Transverse colon (tissue), 4 donors: Measurements from ENCODE around the gene EXD3. TPM values are rescaled to one million over a fixed set of nuclear protein-coding genes. Genes with fewer than 3 reads are reported as not detected.

Experiments used
- DNase-seq: peaks from one replicate; pipeline ENCODE4 v3.0.0-alpha.2; 2019
- H3K27ac ChIP-seq, 4 donors: fragments of 200-600 bp; sonication (generic); 2 replicates each; pipeline ENCODE4 v1.5.1; 2016 to 2018; ENCODE audit warnings: inconsistent platforms in 4 of 4
- H3K27me3 ChIP-seq: fragments of 200-600 bp; sonication (generic); 2 replicates; pipeline ENCODE4 v1.5.1; 2017; ENCODE audit warnings: inconsistent platforms
- H3K36me3 ChIP-seq, 4 donors: fragments of 200-600 bp; sonication (generic); 2 replicates each; pipeline ENCODE4 v1.5.1; 2017 to 2019; ENCODE audit warnings: inconsistent platforms in 4 of 4
- H3K4me1 ChIP-seq, 4 donors: fragments of 200-600 bp; sonication (generic); 2 replicates each; pipeline ENCODE4 v1.5.1; 2017 to 2020; ENCODE audit warnings: inconsistent platforms in 4 of 4
- H3K4me3 ChIP-seq, 4 donors: fragments of 200-600 bp; sonication (generic); 1 replicate in 1 of 4; 2 replicates in 3 of 4; pipeline versions ENCODE4 v1.5.1 to v1.6.1; 2017 to 2019; ENCODE audit warnings: inconsistent platforms in 4 of 4
- H3K9me3 ChIP-seq, 2 donors: fragments of 200-600 bp; sonication (generic); 2 replicates each; pipeline ENCODE4 v1.5.1; 2017 to 2019; ENCODE audit warnings: inconsistent platforms in 2 of 2
- EP300 ChIP-seq: sonication (generic); formaldehyde crosslinking; IDR thresholded peaks from one replicate; pipeline ENCODE4 v1.6.1; 2017; ENCODE audit warnings: antibody characterized with exemption, low read depth
- POLR2A ChIP-seq: fragments of 450-650 bp; IDR thresholded peaks from one replicate; pipeline ENCODE4 v1.6.1; 2016; ENCODE audit warnings: antibody characterized with exemption, mild to moderate bottlenecking, moderate library complexity
- POLR2AphosphoS5 ChIP-seq, 3 donors: sonication (generic); formaldehyde crosslinking; IDR thresholded peaks; one replicate each; pipeline ENCODE4 v1.6.1; 2016; ENCODE audit warnings: antibody characterized with exemption in 3 of 3
- WGBS, 2 donors: methylation state at CpG; one replicate each; pipeline ENCODE4 v1.1.5; 2018; ENCODE audit warnings: low coverage in 1 of 2; 5-methylcytosine and 5-hydroxymethylcytosine counted together
- in situ Hi-C, 4 donors: fragments of 200-750 bp; cut with MboI; loops; one replicate each; pipeline versions ENCODE4 v1.15.0 to v1.15.1; 2017; ENCODE audit warnings: low sequenced_read_pairs in 3 of 4, low pct_ligation_motif_present in 1 of 4, low pct_unique_long_range_greater_than_20kb in 1 of 4
- intact Hi-C: fragments of 100-400 bp; cut with DNase I; formaldehyde crosslinking; loops from one replicate; pipeline ENCODE4 v1.15.1; 2023; ENCODE audit warnings: low total_unique reads
- total RNA-seq, 4 donors: library from RNA; depleted of rRNA; stranded (reverse); fragments of >200 nt; gene quantifications; one replicate each; pipeline ENCODE4 v1.1.0, GENCODE V29; 2016
- TF ChIP-seq, protein P1 (sequence below), 5 experiments: fragments of 200-600 bp in 3 of 5; fragments of 450-650 bp in 2 of 5; sonication (generic) in 3 of 5; IDR thresholded peaks; 1 replicate in 2 of 5; 2 replicates in 3 of 5; pipeline ENCODE4 v1.5.1; 2016 to 2017; ENCODE audit warnings: antibody characterized with exemption in 5 of 5, inconsistent platforms in 3 of 5, mild to moderate bottlenecking in 2 of 5, moderate library complexity in 1 of 5

The EXD3 gene
- total RNA-seq, 4 donors from 2014 or later: 47.6 to 228 (median 74.2) TPM

DNA sequence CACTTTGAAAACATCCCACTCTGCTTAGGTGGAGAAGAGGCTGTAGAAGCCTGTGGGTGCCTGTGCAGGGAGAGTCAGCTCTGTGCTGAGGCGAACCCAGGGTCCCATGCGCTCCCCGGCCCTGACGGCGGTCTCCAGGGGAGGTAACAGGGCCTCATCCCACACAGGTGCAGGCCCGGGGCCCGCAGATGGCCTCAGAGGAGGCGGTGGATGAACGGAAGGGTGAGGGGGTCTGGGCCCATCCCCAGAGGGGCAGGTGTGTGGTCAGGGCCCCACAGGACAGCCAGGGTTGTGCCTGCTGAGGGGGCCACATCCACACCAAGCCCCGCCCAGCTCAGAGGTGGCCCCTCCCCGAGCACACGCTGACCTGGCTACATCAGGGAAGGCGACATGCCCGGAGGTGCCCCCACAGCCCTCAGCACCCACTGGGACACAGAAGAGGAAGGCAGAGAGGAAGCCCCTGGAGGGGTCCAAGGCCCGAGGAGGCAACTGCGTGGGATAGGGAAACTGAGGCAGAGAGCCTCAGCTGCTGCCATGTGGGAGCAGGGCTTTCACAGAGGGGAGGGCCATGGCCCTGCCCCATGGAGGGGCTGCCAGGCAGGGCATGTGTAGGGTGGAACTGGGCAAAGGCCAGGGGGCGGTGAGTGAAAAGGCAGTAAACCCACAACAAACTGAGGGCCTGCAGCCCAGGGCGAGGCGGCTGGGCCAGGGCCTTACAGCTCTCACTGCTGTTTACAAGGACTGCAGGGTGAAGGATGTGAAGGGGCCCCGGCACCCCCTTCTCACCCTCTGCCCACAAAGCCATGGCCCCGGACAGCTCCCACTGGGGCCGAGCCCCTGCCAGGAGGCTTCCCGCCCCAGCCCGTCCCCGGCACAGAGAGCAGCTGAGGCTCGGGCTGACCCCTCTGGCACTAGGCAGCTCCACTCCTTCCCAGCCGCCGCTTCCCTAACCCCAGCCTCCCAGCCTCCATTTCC lies 29.5 kb downstream of the EXD3 start:
- Histone ChIP-seq H3K36me3 (peaks cover 0 to 3% (median 0%) of the 10 kb centered on the region in 4 donors), H3K27me3 (no peaks in the 10 kb centered on the region), H3K27ac (no peak overlapping the region), H3K4me3 (no peak overlapping the region), H3K9me3 (no peaks in the 10 kb centered on the region), H3K4me1 (peaks cover 5 to 14% (median 10%) of the 10 kb centered on the region in 4 donors)
- in situ Hi-C loops (no loop called here), intact Hi-C loops (no loop called here)
- TF ChIP-seq, protein P1, sequence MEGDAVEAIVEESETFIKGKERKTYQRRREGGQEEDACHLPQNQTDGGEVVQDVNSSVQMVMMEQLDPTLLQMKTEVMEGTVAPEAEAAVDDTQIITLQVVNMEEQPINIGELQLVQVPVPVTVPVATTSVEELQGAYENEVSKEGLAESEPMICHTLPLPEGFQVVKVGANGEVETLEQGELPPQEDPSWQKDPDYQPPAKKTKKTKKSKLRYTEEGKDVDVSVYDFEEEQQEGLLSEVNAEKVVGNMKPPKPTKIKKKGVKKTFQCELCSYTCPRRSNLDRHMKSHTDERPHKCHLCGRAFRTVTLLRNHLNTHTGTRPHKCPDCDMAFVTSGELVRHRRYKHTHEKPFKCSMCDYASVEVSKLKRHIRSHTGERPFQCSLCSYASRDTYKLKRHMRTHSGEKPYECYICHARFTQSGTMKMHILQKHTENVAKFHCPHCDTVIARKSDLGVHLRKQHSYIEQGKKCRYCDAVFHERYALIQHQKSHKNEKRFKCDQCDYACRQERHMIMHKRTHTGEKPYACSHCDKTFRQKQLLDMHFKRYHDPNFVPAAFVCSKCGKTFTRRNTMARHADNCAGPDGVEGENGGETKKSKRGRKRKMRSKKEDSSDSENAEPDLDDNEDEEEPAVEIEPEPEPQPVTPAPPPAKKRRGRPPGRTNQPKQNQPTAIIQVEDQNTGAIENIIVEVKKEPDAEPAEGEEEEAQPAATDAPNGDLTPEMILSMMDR (IDR thresholded peaks at IDR 0.05): no peak
- TF ChIP-seq POLR2AphosphoS5 (IDR thresholded peaks at IDR 0.05): no peak
- no peak for TF ChIP-seq EP300
- TF ChIP-seq POLR2A: no peak
- whole genome bisulfite sequencing, 2 donors: 87 to 100% methylated on average over 2 to 25 of the region's 28 CpGs
- no peak for DNase-seq

DNA sequence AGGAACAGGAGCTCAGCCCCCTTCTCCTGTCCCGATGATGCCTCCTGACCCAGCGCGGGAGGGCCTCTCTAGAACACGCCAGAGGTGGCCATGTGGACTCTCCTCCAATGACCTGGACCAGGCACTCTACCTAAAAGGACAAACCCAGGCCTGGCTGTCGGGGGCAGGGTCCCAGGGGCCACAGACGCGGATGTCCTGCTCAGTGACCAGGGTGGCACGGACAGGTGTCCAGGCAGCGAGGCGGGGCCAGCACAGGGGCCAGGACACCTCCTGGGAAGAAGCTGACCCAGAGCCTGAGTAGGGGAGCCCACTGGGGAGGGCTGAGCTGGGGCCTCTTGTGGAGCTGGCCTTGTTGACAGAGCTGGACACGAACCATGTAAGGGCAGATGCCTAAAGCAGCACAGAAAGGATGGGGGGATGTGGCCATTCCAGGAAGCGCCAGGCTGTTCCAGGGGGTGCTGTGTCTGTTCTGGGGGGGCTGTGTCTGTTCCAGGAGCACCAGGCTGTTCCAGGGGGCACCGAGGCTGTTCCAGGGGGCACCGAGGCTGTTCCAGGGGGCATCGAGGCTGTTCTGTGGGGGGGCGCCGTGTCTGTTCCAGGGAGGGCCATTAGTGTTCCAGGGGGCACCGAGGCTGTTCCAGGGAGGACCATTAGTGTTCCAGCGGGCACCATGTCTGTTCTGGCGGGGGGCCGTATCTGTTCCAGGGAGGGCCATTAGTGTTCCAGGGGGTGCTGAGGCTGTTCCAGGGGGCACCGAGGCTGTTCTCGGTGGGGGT lies 30.5 kb downstream of the EXD3 start:
- 92% methylated on average over 10 of the region's 23 CpGs; no CpG with 5 or more reads in 1 of the 2 donors for WGBS, 2 donors
- Histone ChIP-seq H3K36me3 (peaks cover 0 to 3% (median 0%) of the 10 kb centered on the region in 4 donors), H3K4me3 (no peak overlapping the region), H3K27me3 (no peaks in the 10 kb centered on the region), H3K9me3 (no peaks in the 10 kb centered on the region), H3K27ac (peak overlapping the region in 1 of 4 donors; percentile 86), H3K4me1 (peaks cover 5 to 14% (median 10%) of the 10 kb centered on the region in 4 donors)
- intact Hi-C loops (no loop called here), in situ Hi-C loops (no loop called here)
- TF ChIP-seq POLR2A: no peak
- TF ChIP-seq EP300: no peak
- TF ChIP-seq POLR2AphosphoS5 (IDR thresholded peaks at IDR 0.05): no peak
- TF ChIP-seq, protein P1 (IDR thresholded peaks at IDR 0.05): no peak
- DNase-seq: no peak

DNA sequence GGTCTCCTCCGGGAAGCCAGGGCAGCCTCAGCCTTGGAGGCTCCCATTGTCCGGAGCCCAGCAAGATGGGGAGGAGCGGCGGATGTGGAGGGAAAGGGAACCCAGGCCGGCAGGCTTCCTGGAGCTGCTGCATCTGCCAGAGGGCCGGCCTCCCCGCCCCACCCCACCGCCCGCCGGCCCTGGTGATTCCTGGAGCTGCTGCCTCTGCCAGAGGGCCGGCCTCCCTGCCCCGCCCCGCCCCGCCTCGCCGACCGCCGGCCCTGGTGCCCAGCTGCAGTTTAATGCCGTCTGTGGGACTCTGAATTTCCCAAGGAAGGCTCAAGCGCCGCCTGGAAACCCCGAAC lies 31.6 kb downstream of the EXD3 start:
- WGBS, 2 donors: 36% methylated on average over 21 of the region's 22 CpGs; no CpG with 5 or more reads in 1 of the 2 donors

More for the DNA sequence above, 31.6 kb downstream of the EXD3 start:
- Histone ChIP-seq H3K27me3 (no peaks in the 10 kb centered on the region), H3K4me1 (peaks cover 5 to 14% (median 10%) of the 10 kb centered on the region in 4 donors), H3K4me3 (no peak overlapping the region), H3K27ac (peak overlapping the region; percentile 63 to 86 (median 73)), H3K36me3 (peaks cover 0 to 3% (median 0%) of the 10 kb centered on the region in 4 donors), H3K9me3 (no peaks in the 10 kb centered on the region)
- intact Hi-C loops (no loop called here), in situ Hi-C loops (no loop called here)
- TF ChIP-seq POLR2AphosphoS5 (IDR thresholded peaks at IDR 0.05): peak; percentile 32 to 33 (median 32)
- no peak for TF ChIP-seq EP300
- TF ChIP-seq, protein P1 (IDR thresholded peaks at IDR 0.05): no peak
- peak; percentile 35 for TF ChIP-seq POLR2A
- DNase-seq: peak; percentile 85
